Measurements from ENCODE around the gene TAF9B.

DNA sequence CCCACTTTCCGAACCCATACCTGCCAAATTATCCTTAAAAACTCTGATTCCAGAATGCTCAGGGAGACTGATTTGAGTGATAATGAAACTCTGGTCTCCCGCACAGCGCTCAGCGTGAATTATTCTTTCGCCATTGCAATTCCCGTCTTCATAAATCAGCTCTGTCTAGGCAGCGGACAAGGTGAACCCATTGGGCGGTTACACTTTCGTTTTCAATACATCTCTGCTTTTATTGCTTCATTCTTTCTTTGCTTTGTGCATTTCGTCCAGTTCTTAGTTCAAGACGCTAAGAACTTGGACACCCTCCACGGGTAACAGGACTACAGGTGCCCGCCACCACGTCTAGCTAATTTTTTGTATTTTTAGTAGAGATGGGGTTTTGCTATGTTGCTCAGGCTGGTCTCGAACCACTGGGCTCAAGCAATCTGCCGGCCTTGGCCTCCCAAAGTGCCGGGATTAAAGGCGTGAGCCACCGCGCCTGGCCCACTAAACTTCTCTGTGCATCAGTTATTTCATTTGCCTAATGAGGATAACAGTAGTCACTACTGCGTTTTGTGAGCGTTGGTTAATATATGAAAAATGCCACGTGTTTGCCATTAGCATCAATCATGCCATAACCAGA, 36.3 kb downstream of the TAF9B start:
- TF ChIP-seq POLR2A (IDR thresholded peaks at IDR 0.05; ENCODE audit: low read length) (no peak), GATA1 (IDR thresholded peaks at IDR 0.05; ENCODE audit: low read depth, low read length) (no peak)

Measured in erythroblast (primary cell).